Small intestine (tissue), 7 donors: Measurements from ENCODE around the gene LITAFD. TPM values are rescaled to one million over a fixed set of nuclear protein-coding genes. Genes with fewer than 3 reads are reported as not detected.

Experiments
- DNase-seq, 2 donors: peaks; one replicate each; pipeline versions ENCODE4 v3.0.0 to v3.0.0-alpha.2; 2013
- FAIRE-seq: peaks from 2 replicates; lab custom pipeline; 2012; peaks lifted over from hg19 to GRCh38; lab: Jason Lieb, UNC
- H3K27ac ChIP-seq, 3 donors: one replicate each; pipeline ENCODE4 v1.5.1; 2013; ENCODE audit warnings: low read length in 2 of 3, mild to moderate bottlenecking in 2 of 3, control low read depth in 1 of 3, inconsistent platforms in 1 of 3, low read depth in 1 of 3, moderate library complexity in 1 of 3
- H3K27me3 ChIP-seq, 3 donors: one replicate each; pipeline ENCODE4 v1.6.1; 2013; ENCODE audit warnings: low read length in 3 of 3, inconsistent platforms in 1 of 3; ENCODE audit not compliant: control insufficient read depth in 3 of 3, insufficient read depth in 3 of 3
- H3K36me3 ChIP-seq, 3 donors: one replicate each; pipeline ENCODE4 v1.6.1; 2013; ENCODE audit warnings: low read length in 3 of 3, inconsistent platforms in 1 of 3, low read depth in 1 of 3, mild to moderate bottlenecking in 1 of 3, moderate library complexity in 1 of 3; ENCODE audit not compliant: control insufficient read depth in 3 of 3, insufficient read depth in 2 of 3
- H3K4me1 ChIP-seq, 3 donors: one replicate each; pipeline ENCODE4 v1.6.1; 2013; ENCODE audit warnings: low read length in 2 of 3, inconsistent platforms in 1 of 3, low read depth in 1 of 3, mild to moderate bottlenecking in 1 of 3, moderate library complexity in 1 of 3; ENCODE audit not compliant: control insufficient read depth in 3 of 3, insufficient read depth in 2 of 3
- H3K4me3 ChIP-seq, 3 donors: one replicate each; pipeline ENCODE4 v1.5.1; 2013; ENCODE audit warnings: low read length in 3 of 3, control low read depth in 1 of 3, inconsistent platforms in 1 of 3, low read depth in 1 of 3, mild to moderate bottlenecking in 1 of 3, moderate library complexity in 1 of 3
- H3K9me3 ChIP-seq, 2 donors: one replicate each; pipeline ENCODE4 v1.6.1; 2013; ENCODE audit warnings: low read depth in 1 of 2, low read length in 1 of 2; ENCODE audit not compliant: control insufficient read depth in 2 of 2, insufficient read depth in 1 of 2
- WGBS, 3 donors: extraction: QIAGEN DNeasy Blood & Tissue Kit; methylation state at CpG; one replicate each; pipeline ENCODE4 v1.1.7; 2013; 5-methylcytosine and 5-hydroxymethylcytosine counted together
- polyA plus RNA-seq, 4 donors: library from polyadenylated mRNA; stranded (reverse) in 3 of 4; unstranded in 1 of 4; fragments of 200-250 nt in 3 of 4; fragments of 120-200 nt in 1 of 4; gene quantifications; one replicate each; pipeline versions ENCODE4 v1.2.1 to v1.2.3, GENCODE V29; 2013
- donor health status: healthy with polysubstance abuse.
- donor health status: control.
- donor health status: control.
- donor health status: Bipolar disorder and iron deficiency.
- donor health status: healthy.

Gene LITAFD
- polyA plus RNA-seq, 4 donors, result 1.6 TPM; not detected in 3

GRCh38 chr16:8861563-8862308 lies 20.4 kb upstream of the LITAFD start:
- 72 to 77% (median 73%) methylated on average over 14 of the region's 14 CpGs for WGBS, 3 donors
- Histone ChIP-seq H3K4me3 (no peak overlapping the region), H3K36me3 (peaks cover 4 to 64% (median 4%) of the 10 kb centered on the region in 3 donors), H3K27me3 (no peaks in the 10 kb centered on the region), H3K4me1 (peaks cover 3 to 54% (median 9%) of the 10 kb centered on the region in 3 donors), H3K9me3 (no peaks in the 10 kb centered on the region), H3K27ac (peak overlapping the region in 1 of 3 donors; percentile 25)
- DNase-seq, result peak in 1 of 2 donors; percentile 42
- FAIRE-seq, result no peak

GRCh38 chr16:8862309-8863130 lies 19.6 kb upstream of the LITAFD start:
- H3K36me3 ChIP-seq, result peaks cover 2 to 59% (median 4%) of the 10 kb centered on the region in 3 donors
- H3K27me3 ChIP-seq, result no peaks in the 10 kb centered on the region
- 71 to 83% (median 82%) methylated on average over 10 to 14 of the region's 14 CpGs for WGBS, 3 donors
- no peaks in the 10 kb centered on the region for H3K9me3 ChIP-seq
- peaks cover 5 to 60% (median 13%) of the 10 kb centered on the region in 3 donors for H3K4me1 ChIP-seq
- H3K4me3 ChIP-seq, result no peak overlapping the region
- FAIRE-seq (no peak), DNase-seq (no peak)
- H3K27ac ChIP-seq, result peak overlapping the region in 2 of 3 donors; percentile 59 to 89

- peak; percentile 73 to 91 for DNase-seq
- H3K9me3 ChIP-seq, result no peaks in the 10 kb centered on the region
- FAIRE-seq, result no peak
- WGBS, 3 donors, result 17 to 54% (median 46%) methylated on average over 17 of the region's 17 CpGs
- no peaks in the 10 kb centered on the region for H3K27me3 ChIP-seq
- H3K27ac ChIP-seq, result peak overlapping the region; percentile 29 to 89 (median 59)
- H3K36me3 ChIP-seq, result peaks cover 0 to 48% (median 2%) of the 10 kb centered on the region in 3 donors
- H3K4me1 ChIP-seq, result peaks cover 5 to 61% (median 13%) of the 10 kb centered on the region in 3 donors
- no peak overlapping the region for H3K4me3 ChIP-seq
Observed at GRCh38 chr16:8863594-8864424, 18.3 kb upstream of the LITAFD start.

- Histone ChIP-seq H3K4me1 (peaks cover 5 to 61% (median 13%) of the 10 kb centered on the region in 3 donors), H3K36me3 (peaks cover 0 to 40% (median 0%) of the 10 kb centered on the region in 3 donors), H3K4me3 (no peak overlapping the region), H3K9me3 (no peaks in the 10 kb centered on the region), H3K27ac (peak overlapping the region in 2 of 3 donors; percentile 10 to 89), H3K27me3 (no peaks in the 10 kb centered on the region)
- FAIRE-seq (no peak), DNase-seq (no peak)
- 31 to 43% (median 42%) methylated on average over 12 to 13 of the region's 13 CpGs for WGBS, 3 donors
Observed at GRCh38 chr16:8864480-8865110, 17.6 kb upstream of the LITAFD start.

GRCh38 chr16:8865145-8865882 lies 16.8 kb upstream of the LITAFD start:
- Histone ChIP-seq H3K27ac (peak overlapping the region in 2 of 3 donors; percentile 10 to 89), H3K9me3 (no peaks in the 10 kb centered on the region), H3K4me1 (peaks cover 5 to 61% (median 13%) of the 10 kb centered on the region in 3 donors), H3K36me3 (peaks cover 0 to 33% (median 0%) of the 10 kb centered on the region in 3 donors), H3K27me3 (no peaks in the 10 kb centered on the region), H3K4me3 (no peak overlapping the region)
- WGBS, 3 donors, result 82 to 90% (median 88%) methylated on average over 14 of the region's 14 CpGs
- no peak for DNase-seq
- no peak for FAIRE-seq

- Histone ChIP-seq H3K27me3 (no peaks in the 10 kb centered on the region), H3K9me3 (no peaks in the 10 kb centered on the region), H3K36me3 (peaks cover 0 to 29% (median 0%) of the 10 kb centered on the region in 3 donors), H3K27ac (peak overlapping the region in 2 of 3 donors; percentile 5 to 76), H3K4me1 (peaks cover 5 to 58% (median 13%) of the 10 kb centered on the region in 3 donors), H3K4me3 (peak overlapping the region in 2 of 3 donors; percentile 72 to 95)
- DNase-seq (peak; percentile 29 to 80), FAIRE-seq (no peak)
- 16 to 39% (median 34%) methylated on average over 21 to 30 of the region's 30 CpGs for WGBS, 3 donors
Observed at GRCh38 chr16:8866118-8866883, 15.8 kb upstream of the LITAFD start.

- 13 to 20% (median 19%) methylated on average over 12 to 16 of the region's 16 CpGs for WGBS, 3 donors
- Histone ChIP-seq H3K9me3 (no peaks in the 10 kb centered on the region), H3K36me3 (peaks cover 0 to 25% (median 0%) of the 10 kb centered on the region in 3 donors), H3K4me1 (peaks cover 5 to 53% (median 13%) of the 10 kb centered on the region in 3 donors), H3K27ac (peak overlapping the region in 2 of 3 donors; percentile 76 to 94), H3K27me3 (no peaks in the 10 kb centered on the region), H3K4me3 (peak overlapping the region; percentile 72 to 95 (median 76))
- DNase-seq (no peak), FAIRE-seq (no peak)
Observed at GRCh38 chr16:8866884-8867215, 15.3 kb upstream of the LITAFD start.
